GM12891 (cell line): Measurements from ENCODE around the gene TCP11L1.

Source experiments
- POLR2A ChIP-seq: IDR thresholded peaks from 2 replicates; pipeline ENCODE4 v1.6.1; 2011; ENCODE audit warnings: low read depth, low read length, control low read depth
- POLR2AphosphoS5 ChIP-seq: IDR thresholded peaks from 2 replicates; pipeline ENCODE4 v1.6.1; 2011; ENCODE audit warnings: low read depth, low read length, control low read depth
- TAF1 ChIP-seq: IDR thresholded peaks from 2 replicates; pipeline ENCODE4 v1.6.1; 2011; ENCODE audit warnings: low read depth, low read length, control low read depth

DNA sequence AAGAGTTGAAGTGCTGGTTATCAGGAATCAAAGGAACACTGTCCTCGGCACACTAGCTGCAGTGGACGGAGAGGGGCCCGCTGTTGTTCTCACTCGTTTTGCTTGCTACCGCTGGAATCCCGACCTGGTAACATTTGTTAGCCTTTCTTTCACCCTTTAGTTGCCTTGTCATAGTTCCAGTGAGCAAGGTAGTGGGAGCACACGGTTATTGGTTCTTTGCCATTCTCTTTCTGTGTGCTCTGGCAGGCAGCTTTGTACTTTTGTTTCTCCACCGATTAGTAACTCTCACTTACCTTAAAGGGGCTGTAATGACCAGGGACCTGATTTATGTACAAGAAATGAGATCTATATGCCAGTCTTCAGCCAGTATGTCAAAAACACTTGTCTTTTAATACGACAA, 21.9 kb upstream of the TCP11L1 start:
- TF ChIP-seq POLR2A, result no peak
- no peak for TF ChIP-seq POLR2AphosphoS5
- TF ChIP-seq TAF1, result no peak
